GM12891 (cell line): ENCODE data around the gene FNDC3B.

Experiments used
- PAX5 ChIP-seq: IDR thresholded peaks from 2 replicates; pipeline ENCODE4 v1.6.1; 2011; ENCODE audit warnings: low read length, moderate library complexity, mild to moderate bottlenecking; ENCODE audit not compliant: insufficient read depth, severe bottlenecking
- POLR2A ChIP-seq: IDR thresholded peaks from 2 replicates; pipeline ENCODE4 v1.6.1; 2011; ENCODE audit warnings: low read depth, low read length, control low read depth
- POLR2AphosphoS5 ChIP-seq: IDR thresholded peaks from 2 replicates; pipeline ENCODE4 v1.6.1; 2011; ENCODE audit warnings: low read depth, low read length, control low read depth
- SPI1 ChIP-seq: IDR thresholded peaks from 2 replicates; pipeline ENCODE4 v1.6.1; 2011; ENCODE audit warnings: low read depth, low read length, control low read depth
- TAF1 ChIP-seq: IDR thresholded peaks from 2 replicates; pipeline ENCODE4 v1.6.1; 2011; ENCODE audit warnings: low read depth, low read length, control low read depth

- TF ChIP-seq POLR2AphosphoS5, result no peak
- TF ChIP-seq TAF1, result no peak
- TF ChIP-seq POLR2A, result no peak
- TF ChIP-seq PAX5, result no peak
- TF ChIP-seq SPI1, result no peak
Observed at GRCh38 chr3:172314591-172315160, 275.3 kb downstream of the FNDC3B start.
